GM12878 (cell line): ENCODE data around the gene TRPC6. TPM values are rescaled to one million over a fixed set of nuclear protein-coding genes. Genes with fewer than 3 reads are reported as not detected.

ENCODE experiments used
- BHLHE40 ChIP-seq, 2 experiments: fragments of 450-650 bp in 1 of 2; IDR thresholded peaks; 2 replicates each; pipeline ENCODE4 v1.6.1; 2011 to 2017; ENCODE audit warnings: low read depth in 2 of 2, borderline replicate concordance in 1 of 2, improper control_type of control experiment in 1 of 2, low read length in 1 of 2, mild to moderate bottlenecking in 1 of 2
- CREB1 ChIP-seq: IDR thresholded peaks from 2 replicates; pipeline ENCODE4 v1.6.1; 2012; ENCODE audit warnings: low read depth, mild to moderate bottlenecking, inconsistent platforms
- EGR1 ChIP-seq, 2 experiments: IDR thresholded peaks; 1 replicate in 1 of 2; 2 replicates in 1 of 2; pipeline ENCODE4 v1.6.1; 2011 to 2012; ENCODE audit warnings: low read depth in 2 of 2, low read length in 2 of 2, borderline replicate concordance in 1 of 2, mild to moderate bottlenecking in 1 of 2, moderate library complexity in 1 of 2
- IKZF2 ChIP-seq, 2 experiments: fragments of 450-650 bp; IDR thresholded peaks; 2 replicates each; pipeline ENCODE4 v1.6.1; 2017; ENCODE audit warnings: mild to moderate bottlenecking in 2 of 2, moderate library complexity in 2 of 2
- MTA2 ChIP-seq: fragments of 450-650 bp; IDR thresholded peaks from 2 replicates; pipeline ENCODE4 v1.6.1; 2016; ENCODE audit warnings: low read depth, mild to moderate bottlenecking, moderate library complexity
- PML ChIP-seq: IDR thresholded peaks from 2 replicates; pipeline ENCODE4 v1.6.1; 2012; ENCODE audit warnings: low read length, inconsistent platforms
- RB1 ChIP-seq: fragments of 450-650 bp; formaldehyde crosslinking; IDR thresholded peaks from 2 replicates; pipeline ENCODE4 v1.6.1; 2017; ENCODE audit warnings: mild to moderate bottlenecking, borderline replicate concordance
- RELB ChIP-seq: fragments of 450-650 bp; IDR thresholded peaks from 2 replicates; pipeline ENCODE4 v1.6.1; 2017; ENCODE audit warnings: low read depth, mild to moderate bottlenecking, moderate library complexity
- RUNX3 ChIP-seq: IDR thresholded peaks from 2 replicates; pipeline ENCODE4 v1.6.1; 2012; ENCODE audit warnings: low read length, inconsistent platforms
- SRF ChIP-seq, 2 experiments: IDR thresholded peaks; 2 replicates each; pipeline ENCODE4 v1.6.1; 2011; ENCODE audit warnings: low read depth in 2 of 2, low read length in 2 of 2, mild to moderate bottlenecking in 1 of 2, moderate library complexity in 1 of 2
- YBX1 ChIP-seq: fragments of 450-650 bp; IDR thresholded peaks from 2 replicates; pipeline ENCODE4 v1.6.1; 2016; ENCODE audit warnings: antibody characterized with exemption
- polyA plus RNA-seq, 11 experiments: library from polyadenylated mRNA; depleted of rRNA in 4 of 11; unstranded in 6 of 11; stranded (reverse) in 5 of 11; fragments of >200 nt; fragmentation: Nextera tagmentation in 4 of 11; fragmentation: Illumina TruSeq in 1 of 11; extraction: Ambion mirVana in 4 of 11; extraction: Trizol in 1 of 11; gene quantifications; 1 replicate in 1 of 11; 2 replicates in 10 of 11; pipeline versions ENCODE4 v1.2.1 to v1.2.3, GENCODE V29; 2011 to 2016; ENCODE audit warnings: inconsistent platforms in 2 of 11, missing spikeins in 2 of 11, low read depth in 1 of 11
- total RNA-seq, 4 experiments: library from RNA; depleted of rRNA in 3 of 4; stranded (reverse); fragments of >200 nt in 3 of 4; fragmentation: Illumina TruSeq in 1 of 4; extraction: Trizol in 1 of 4; gene quantifications; 2 replicates each; pipeline versions ENCODE4 v1.2.1 to v1.2.3, GENCODE V29; 2013 to 2021
- TF ChIP-seq, protein P1 (sequence below): IDR thresholded peaks from 2 replicates; pipeline ENCODE4 v1.6.1; 2011; ENCODE audit warnings: low read depth, low read length, improper control_type of control experiment, borderline replicate concordance
- TF ChIP-seq, protein P2 (sequence below): IDR thresholded peaks from 2 replicates; pipeline ENCODE4 v1.6.1; 2011; ENCODE audit warnings: low read depth, mild to moderate bottlenecking, low read length, moderate library complexity, borderline replicate concordance; ENCODE audit errors: extremely low read depth
- TF ChIP-seq, protein P3 (sequence below): IDR thresholded peaks from 2 replicates; pipeline ENCODE4 v1.6.1; 2011; ENCODE audit warnings: borderline replicate concordance, low read depth, mild to moderate bottlenecking, moderate library complexity, mixed read lengths, low read length; ENCODE audit not compliant: insufficient read depth; ENCODE audit errors: extremely low read length

TRPC6 gene
- total and polyA plus RNA-seq, 10 of the 15 experiments (the other 5 are each of a cell fraction or from before 2014, with no cell fraction given) = not detected

DNA sequence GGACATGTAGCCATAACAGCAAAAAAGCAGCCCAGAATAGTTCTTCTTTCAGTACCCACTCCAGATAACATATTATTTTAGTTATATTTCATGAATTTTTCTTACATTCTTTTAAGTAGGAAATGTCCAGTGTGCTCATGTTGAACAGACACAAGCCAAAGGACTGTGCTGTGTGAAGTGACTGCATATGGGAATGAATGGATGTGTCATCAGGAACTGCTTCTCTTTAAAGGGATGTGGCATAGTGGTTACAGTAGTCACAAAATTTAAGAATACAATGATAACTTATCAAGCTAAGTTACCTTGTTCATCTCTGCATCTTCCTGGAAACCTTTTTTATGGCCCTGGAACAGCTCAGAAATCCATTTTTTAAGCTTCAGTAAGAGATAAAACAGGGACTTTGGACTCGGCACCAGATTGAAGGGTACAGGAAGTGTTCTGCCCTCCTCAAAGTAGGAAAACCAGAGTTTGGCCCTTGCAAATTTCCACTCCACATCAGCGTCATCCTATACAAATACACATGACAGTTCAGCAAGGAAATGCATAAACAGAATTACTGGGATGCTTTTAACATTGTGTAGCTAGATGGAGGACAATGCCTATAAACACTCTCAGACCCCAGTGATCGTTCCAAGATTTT is 112.8 kb downstream of the TRPC6 start (continued):
- TF ChIP-seq, protein P1, sequence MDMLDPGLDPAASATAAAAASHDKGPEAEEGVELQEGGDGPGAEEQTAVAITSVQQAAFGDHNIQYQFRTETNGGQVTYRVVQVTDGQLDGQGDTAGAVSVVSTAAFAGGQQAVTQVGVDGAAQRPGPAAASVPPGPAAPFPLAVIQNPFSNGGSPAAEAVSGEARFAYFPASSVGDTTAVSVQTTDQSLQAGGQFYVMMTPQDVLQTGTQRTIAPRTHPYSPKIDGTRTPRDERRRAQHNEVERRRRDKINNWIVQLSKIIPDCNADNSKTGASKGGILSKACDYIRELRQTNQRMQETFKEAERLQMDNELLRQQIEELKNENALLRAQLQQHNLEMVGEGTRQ = no peak
- TF ChIP-seq PML = no peak
- TF ChIP-seq, protein P2, sequence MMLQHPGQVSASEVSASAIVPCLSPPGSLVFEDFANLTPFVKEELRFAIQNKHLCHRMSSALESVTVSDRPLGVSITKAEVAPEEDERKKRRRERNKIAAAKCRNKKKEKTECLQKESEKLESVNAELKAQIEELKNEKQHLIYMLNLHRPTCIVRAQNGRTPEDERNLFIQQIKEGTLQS = no peak
- no peak for TF ChIP-seq CREB1
- no peak for TF ChIP-seq SRF (IDR thresholded peaks at IDR 0.05; ENCODE audit: low read depth in 2 of 2, low read length in 2 of 2)
- TF ChIP-seq RUNX3 = no peak
- no peak for TF ChIP-seq BHLHE40 (IDR thresholded peaks at IDR 0.05; ENCODE audit: borderline replicate concordance in 1 of 2, low read depth in 2 of 2, low read length in 1 of 2)
- TF ChIP-seq YBX1 = no peak
- no peak for TF ChIP-seq RB1
- TF ChIP-seq, protein P3, sequence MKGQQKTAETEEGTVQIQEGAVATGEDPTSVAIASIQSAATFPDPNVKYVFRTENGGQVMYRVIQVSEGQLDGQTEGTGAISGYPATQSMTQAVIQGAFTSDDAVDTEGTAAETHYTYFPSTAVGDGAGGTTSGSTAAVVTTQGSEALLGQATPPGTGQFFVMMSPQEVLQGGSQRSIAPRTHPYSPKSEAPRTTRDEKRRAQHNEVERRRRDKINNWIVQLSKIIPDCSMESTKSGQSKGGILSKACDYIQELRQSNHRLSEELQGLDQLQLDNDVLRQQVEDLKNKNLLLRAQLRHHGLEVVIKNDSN = no peak
- no peak for TF ChIP-seq IKZF2 (IDR thresholded peaks at IDR 0.05)
- TF ChIP-seq RELB = no peak
- TF ChIP-seq EGR1 (IDR thresholded peaks at IDR 0.05; ENCODE audit: borderline replicate concordance in 1 of 2, low read depth in 2 of 2, low read length in 2 of 2) = no peak
- TF ChIP-seq MTA2 = no peak
